ENCODE data around the gene SLC6A1. TPM values are rescaled to one million over a fixed set of nuclear protein-coding genes. Genes with fewer than 3 reads are reported as not detected.

Gene SLC6A1
- total RNA-seq, 2 experiments from 2014 or later = not detected

DNA sequence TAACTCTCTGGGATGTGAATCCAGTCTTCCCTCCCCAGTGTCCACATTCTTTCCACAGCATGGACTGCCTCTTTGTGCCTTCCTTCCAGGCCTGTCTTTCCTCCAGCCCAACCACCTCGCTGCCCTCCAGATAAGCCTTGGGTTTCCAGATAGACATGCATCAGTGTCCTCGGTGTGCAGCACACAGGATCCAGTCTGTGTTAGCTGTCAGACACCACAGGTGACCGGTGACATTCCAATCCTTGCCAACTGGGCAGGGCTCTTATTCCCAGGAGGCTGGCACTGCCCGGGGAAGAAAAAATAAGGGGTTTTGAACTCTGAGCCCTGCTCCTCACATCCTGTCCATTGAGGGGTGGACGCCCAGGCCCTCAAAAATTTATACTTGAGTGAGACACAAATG, 6.0 kb upstream of the SLC6A1 start:
- intact Hi-C loops (cut with micrococcal nuclease; ENCODE audit: unreplicated experiment) = no loop called here
- no peak overlapping the region for H2AFZ ChIP-seq (ENCODE audit: low read length)
- no peak overlapping the region for H3K4me2 ChIP-seq (ENCODE audit: low read length)
- no peaks in the 10 kb centered on the region for H3K9me2 ChIP-seq (ENCODE audit: insufficient read depth, low read length)
- ChIA-PET POLR2A (no interaction called here), CTCF (ENCODE audit: unreplicated experiment) (no interaction called here)
- no peaks in the 10 kb centered on the region for H3K79me2 ChIP-seq (ENCODE audit: insufficient read depth, low read depth, low read length)
- no peak for DNase-seq (ENCODE audit: low spot score)
- H4K20me1 ChIP-seq (ENCODE audit: insufficient read depth, low read length) = no peaks in the 10 kb centered on the region
- H3K27ac ChIP-seq (ENCODE audit: low read depth, low read length, poor library complexity, severe bottlenecking) = no peak overlapping the region
- H3K9me3 ChIP-seq (ENCODE audit: low read length) = no peaks in the 10 kb centered on the region
- TF ChIP-seq EZH2phosphoT487 (IDR thresholded peaks at IDR 0.05; ENCODE audit: borderline replicate concordance, low read depth, low read length) = no peak
- BruUV-seq (replicated peaks) = no TSS peak
- H3K4me1 ChIP-seq (ENCODE audit: insufficient read depth, low read length, poor library complexity, severe bottlenecking) = no peaks in the 10 kb centered on the region
- H3K4me3 ChIP-seq (ENCODE audit: low read depth, low read length, poor library complexity, severe bottlenecking) = no peak overlapping the region
- H3K36me3 ChIP-seq (ENCODE audit: insufficient read depth, low read length) = no peaks in the 10 kb centered on the region

DNA sequence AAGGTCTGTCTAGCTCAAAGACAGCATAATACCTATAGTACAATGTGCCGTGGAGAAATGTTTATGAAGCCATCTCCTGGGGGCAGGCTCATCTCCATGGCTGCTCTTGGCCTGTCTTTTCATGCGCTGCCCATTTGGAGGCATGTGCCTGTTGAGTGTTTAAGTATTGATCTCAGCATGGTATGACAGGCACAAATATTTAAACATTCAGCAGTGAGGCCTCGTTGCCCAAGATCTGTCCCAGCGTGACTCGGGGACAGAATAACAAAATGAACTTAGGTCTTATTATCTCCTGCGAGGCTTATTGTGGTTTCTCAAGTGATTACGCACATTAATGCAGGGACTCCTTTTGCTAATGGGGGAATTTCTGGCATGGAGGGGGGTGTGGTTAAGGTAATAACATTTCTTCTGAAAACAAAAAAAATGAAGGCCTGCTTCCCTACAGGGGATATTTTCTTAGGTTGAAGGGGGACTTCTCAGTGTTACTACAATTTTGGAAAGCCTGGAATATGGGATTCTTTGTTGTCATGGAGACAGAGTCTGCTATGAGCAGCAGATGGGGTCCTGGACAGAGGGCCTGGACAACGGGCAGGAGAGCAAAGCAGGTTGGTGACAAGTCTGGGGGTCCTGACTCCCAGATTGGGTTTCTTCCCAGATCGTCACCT, 4.4 kb upstream of the SLC6A1 start:
- Histone ChIP-seq H3K4me2 (ENCODE audit: low read length) (no peak overlapping the region), H2AFZ (ENCODE audit: low read length) (no peak overlapping the region), H3K27ac (ENCODE audit: low read depth, low read length, poor library complexity, severe bottlenecking) (no peak overlapping the region), H3K36me3 (ENCODE audit: insufficient read depth, low read length) (no peaks in the 10 kb centered on the region), H4K20me1 (ENCODE audit: insufficient read depth, low read length) (no peaks in the 10 kb centered on the region), H3K9me3 (ENCODE audit: low read length) (no peaks in the 10 kb centered on the region), H3K79me2 (ENCODE audit: insufficient read depth, low read depth, low read length) (no peaks in the 10 kb centered on the region), H3K9me2 (ENCODE audit: insufficient read depth, low read length) (no peaks in the 10 kb centered on the region), H3K4me3 (ENCODE audit: low read depth, low read length, poor library complexity, severe bottlenecking) (no peak overlapping the region), H3K4me1 (ENCODE audit: insufficient read depth, low read length, poor library complexity, severe bottlenecking) (no peaks in the 10 kb centered on the region)
- ChIA-PET CTCF (ENCODE audit: unreplicated experiment) (no interaction called here), POLR2A (no interaction called here)
- intact Hi-C loops (cut with micrococcal nuclease; ENCODE audit: unreplicated experiment) = no loop called here
- no peak for DNase-seq (ENCODE audit: low spot score)
- no TSS peak for BruUV-seq (replicated peaks)
- TF ChIP-seq EZH2phosphoT487 (IDR thresholded peaks at IDR 0.05; ENCODE audit: borderline replicate concordance, low read depth, low read length) = no peak
- TF ChIP-seq, protein P1, sequence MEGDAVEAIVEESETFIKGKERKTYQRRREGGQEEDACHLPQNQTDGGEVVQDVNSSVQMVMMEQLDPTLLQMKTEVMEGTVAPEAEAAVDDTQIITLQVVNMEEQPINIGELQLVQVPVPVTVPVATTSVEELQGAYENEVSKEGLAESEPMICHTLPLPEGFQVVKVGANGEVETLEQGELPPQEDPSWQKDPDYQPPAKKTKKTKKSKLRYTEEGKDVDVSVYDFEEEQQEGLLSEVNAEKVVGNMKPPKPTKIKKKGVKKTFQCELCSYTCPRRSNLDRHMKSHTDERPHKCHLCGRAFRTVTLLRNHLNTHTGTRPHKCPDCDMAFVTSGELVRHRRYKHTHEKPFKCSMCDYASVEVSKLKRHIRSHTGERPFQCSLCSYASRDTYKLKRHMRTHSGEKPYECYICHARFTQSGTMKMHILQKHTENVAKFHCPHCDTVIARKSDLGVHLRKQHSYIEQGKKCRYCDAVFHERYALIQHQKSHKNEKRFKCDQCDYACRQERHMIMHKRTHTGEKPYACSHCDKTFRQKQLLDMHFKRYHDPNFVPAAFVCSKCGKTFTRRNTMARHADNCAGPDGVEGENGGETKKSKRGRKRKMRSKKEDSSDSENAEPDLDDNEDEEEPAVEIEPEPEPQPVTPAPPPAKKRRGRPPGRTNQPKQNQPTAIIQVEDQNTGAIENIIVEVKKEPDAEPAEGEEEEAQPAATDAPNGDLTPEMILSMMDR (conservative IDR thresholded peaks at IDR 0.05; ENCODE audit: low read length) = no peak

DNA sequence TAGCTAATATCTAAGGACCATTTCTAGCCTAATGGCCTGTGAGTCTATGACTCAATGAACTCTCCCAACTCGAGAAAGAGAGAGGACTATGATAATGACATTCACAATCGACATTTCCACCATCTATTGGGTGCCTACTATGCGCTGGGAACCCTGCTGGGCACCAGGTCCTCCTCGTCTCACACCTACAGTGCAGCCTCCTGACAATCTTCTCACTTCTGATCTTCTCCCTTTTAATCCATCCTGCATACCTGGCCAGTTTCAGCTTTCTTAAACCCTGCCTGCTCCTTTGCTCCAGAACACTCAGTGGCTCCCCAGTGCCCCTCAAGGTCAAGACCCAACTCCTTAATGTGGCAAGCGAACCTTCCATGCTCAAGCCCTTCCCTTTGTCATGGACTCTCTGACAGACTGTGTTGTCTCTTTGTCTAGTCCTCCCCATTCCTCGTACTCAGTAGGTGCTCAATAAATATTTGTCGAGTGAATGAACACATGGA, 3.5 kb upstream of the SLC6A1 start:
- H3K79me2 ChIP-seq (ENCODE audit: insufficient read depth, low read depth, low read length) = no peaks in the 10 kb centered on the region
- no peak overlapping the region for H3K27ac ChIP-seq (ENCODE audit: low read depth, low read length, poor library complexity, severe bottlenecking)
- no peak overlapping the region for H3K4me2 ChIP-seq (ENCODE audit: low read length)
- no peak overlapping the region for H3K4me3 ChIP-seq (ENCODE audit: low read depth, low read length, poor library complexity, severe bottlenecking)
- no TSS peak for BruUV-seq (replicated peaks)
- TF ChIP-seq, protein P1 (conservative IDR thresholded peaks at IDR 0.05; ENCODE audit: low read length) = no peak
- TF ChIP-seq EZH2phosphoT487 (IDR thresholded peaks at IDR 0.05; ENCODE audit: borderline replicate concordance, low read depth, low read length) = no peak
- H3K36me3 ChIP-seq (ENCODE audit: insufficient read depth, low read length) = no peaks in the 10 kb centered on the region
- no peak overlapping the region for H2AFZ ChIP-seq (ENCODE audit: low read length)
- no peaks in the 10 kb centered on the region for H3K9me2 ChIP-seq (ENCODE audit: insufficient read depth, low read length)
- no peaks in the 10 kb centered on the region for H3K4me1 ChIP-seq (ENCODE audit: insufficient read depth, low read length, poor library complexity, severe bottlenecking)
- POLR2A ChIA-PET = no interaction called here
- H4K20me1 ChIP-seq (ENCODE audit: insufficient read depth, low read length) = no peaks in the 10 kb centered on the region
- CTCF ChIA-PET (ENCODE audit: unreplicated experiment) = no interaction called here
- no peaks in the 10 kb centered on the region for H3K9me3 ChIP-seq (ENCODE audit: low read length)
- intact Hi-C loops (cut with micrococcal nuclease; ENCODE audit: unreplicated experiment) = no loop called here
- DNase-seq (ENCODE audit: low spot score) = no peak
